ENCODE data around the gene MST1R.

GRCh38 chr3:49845694-49846093 lies 58.0 kb downstream of the MST1R start:
- TF ChIP-seq ZBTB7A (IDR thresholded peaks at IDR 0.05; ENCODE audit: borderline replicate concordance, control insufficient read depth, low read depth, low read length) (no peak), TRIM28 (IDR thresholded peaks at IDR 0.05) (no peak), JUNB (CRISPR knock-in tag; conservative IDR thresholded peaks at IDR 0.05) (no peak)
